ENCODE data around the gene DNAJB8.
A peak's percentile ranks its signal among the peaks of the same experiment; 100 is the strongest.

The DNAJB8 gene

DNA sequence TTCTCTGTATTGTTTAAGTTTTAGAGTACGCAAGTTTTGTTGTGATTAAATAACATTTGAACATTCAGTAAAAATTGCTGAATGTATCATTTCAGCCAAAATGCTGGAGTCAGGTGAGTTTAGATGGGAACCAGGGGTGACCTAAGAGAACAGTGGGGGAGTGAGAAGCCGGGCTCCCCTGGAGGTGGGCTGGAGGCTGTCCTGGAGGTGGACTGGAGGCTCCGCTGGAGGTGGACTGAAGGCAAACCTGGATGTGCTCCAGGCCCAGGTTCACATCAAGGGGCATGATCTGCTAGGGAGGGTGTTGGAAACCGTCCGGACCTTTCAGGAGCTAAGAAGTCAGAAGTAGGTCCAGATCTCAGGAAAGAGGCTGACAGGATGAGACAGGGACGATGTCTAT is 23.7 kb downstream of the DNAJB8 start:
- DNase-seq, result no peak

DNA sequence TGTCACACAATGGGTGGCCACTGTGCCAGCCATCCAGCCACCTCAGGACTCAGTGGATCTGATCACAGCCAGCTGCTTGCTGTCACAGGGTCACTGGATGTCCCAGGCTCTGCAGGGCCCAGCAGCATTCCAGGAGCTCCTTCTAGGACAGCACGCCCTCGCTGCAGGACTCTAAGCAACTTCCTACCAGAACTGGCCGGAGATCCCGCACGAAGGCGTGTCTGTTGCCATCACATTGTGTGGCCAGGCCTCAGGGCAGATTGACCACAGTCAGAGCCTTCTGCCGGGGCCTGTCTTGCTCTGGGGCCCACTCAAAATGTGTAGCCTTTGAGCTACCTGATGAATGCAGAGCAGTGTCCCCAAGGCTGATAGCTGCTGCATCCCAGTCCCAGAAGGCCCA is 24.6 kb downstream of the DNAJB8 start:
- DNase-seq, result no peak

GRCh38 chr3:128439226-128439625 is 27.5 kb downstream of the DNAJB8 start:
- DNase-seq, result no peak

- no peak for DNase-seq
Measured at GRCh38 chr3:128438488-128439072, 28.1 kb downstream of the DNAJB8 start.

GRCh38 chr3:128436214-128436613 is 30.5 kb downstream of the DNAJB8 start:
- DNase-seq, result no peak

GRCh38 chr3:128435561-128435960 is 31.1 kb downstream of the DNAJB8 start:
- DNase-seq, result no peak

DNA sequence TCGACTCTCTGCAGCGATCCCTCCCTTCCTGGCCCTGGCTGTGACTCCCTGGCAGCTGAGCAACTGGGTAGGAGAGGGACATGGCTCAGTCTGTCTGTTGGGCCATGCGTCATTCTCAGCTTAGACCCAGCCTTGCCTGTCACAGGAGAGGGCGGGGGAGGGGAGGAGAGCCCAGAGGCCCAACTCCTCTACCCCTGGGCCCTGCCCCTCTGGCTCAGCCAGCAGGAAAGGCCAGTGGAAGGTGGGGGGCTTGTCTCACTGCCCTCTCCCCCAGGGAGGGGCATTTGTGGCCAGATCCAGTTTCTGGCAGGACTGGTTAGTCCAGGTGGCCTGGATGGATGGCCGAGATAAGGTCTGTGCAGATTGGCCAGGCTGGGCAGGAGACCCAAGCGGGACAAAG is 31.6 kb downstream of the DNAJB8 start:
- no peak for DNase-seq

DNA sequence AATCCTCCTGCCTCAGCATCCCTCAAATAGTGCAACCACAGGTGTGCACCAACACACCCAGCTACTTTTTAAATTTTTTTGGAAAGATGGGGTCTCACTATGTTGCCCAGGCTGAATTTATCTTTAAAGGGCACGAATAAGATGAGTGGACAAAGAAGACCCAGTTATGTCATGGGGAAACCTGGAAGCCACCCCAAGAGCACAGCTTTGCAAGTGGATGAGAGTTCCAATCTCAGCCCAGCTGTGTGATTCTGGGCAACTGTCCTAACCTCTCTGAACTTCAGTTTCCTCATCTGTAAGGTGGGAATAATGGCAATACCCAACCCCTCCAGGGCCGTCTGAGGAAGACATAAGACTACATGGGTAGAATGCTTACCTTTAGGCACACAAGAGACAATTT is 32.2 kb downstream of the DNAJB8 start:
- DNase-seq, result no peak

DNA sequence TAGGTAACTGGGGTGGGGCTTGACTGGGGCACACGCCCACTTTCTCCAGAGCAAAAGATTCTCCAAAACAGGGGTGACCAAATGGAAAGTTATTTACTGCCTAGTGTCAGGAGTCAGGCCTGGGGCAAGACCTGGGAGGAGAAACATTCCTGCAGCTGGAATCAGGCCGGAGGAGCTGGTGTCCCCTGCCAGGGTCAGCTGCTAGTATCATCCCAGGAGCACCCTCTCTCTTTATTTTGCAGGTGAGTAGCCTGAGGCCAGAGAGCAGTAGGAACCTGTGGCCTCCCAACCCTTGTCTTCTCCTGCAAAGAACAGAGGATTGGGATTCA is 32.9 kb downstream of the DNAJB8 start:
- no peak for DNase-seq

- no peak for DNase-seq
Measured at GRCh38 chr3:128432971-128433836, 33.5 kb downstream of the DNAJB8 start.

DNA sequence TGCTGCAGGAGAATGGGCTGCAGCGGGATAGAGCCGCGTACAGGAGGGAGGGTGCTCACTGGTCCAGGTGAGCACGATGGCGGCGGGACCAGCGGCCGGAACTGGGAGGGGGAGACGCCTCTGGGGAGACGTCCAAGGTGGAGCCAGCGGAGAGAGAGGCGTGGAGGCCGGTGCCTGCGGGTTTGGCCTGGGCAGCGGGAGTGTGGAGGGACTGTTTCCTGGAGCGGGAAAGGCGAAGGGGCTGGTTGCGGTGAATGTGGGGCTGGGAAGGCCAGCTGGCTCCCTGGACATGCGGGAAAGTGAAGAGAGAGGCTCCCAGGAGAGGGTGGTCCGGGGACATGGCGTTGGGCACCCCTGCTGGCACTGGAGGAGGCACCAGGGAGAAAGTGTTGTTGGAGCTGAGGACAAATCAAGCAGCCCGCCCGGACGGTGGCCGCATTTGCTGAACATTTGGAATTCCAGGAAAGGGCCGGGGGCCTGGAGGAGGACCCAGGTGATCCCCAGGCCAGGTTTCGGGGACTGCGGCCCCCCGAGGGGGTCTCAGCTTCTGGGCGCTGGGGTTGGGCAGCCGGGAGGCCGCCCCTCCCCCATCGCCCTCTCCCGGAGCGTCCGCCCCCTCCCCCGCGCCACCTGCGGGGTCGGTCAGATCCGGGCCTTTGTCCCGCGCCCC is 34.3 kb downstream of the DNAJB8 start:
- DNase-seq, result no peak

- DNase-seq, result no peak
Measured at GRCh38 chr3:128431803-128432300, 34.8 kb downstream of the DNAJB8 start.

DNA sequence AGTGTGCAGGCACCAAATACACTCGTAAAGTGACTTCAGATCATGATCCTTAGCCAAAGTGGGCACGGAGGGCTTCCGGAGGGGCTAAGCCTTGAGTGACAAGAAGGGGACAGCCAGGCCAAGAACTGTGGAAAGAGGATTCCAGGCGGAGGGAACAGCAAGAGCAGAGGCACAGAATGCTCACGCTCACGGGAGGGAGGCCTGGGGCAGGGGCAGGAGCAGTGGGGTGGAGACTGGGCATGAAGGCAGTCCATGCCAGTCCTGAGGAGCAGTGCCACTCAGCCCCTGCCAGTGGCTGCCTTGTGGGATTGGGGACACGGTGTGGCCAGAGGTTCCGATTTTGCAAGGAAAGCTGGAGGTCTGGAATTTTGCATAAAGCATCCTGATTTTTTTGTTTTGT is 36.0 kb downstream of the DNAJB8 start:
- DNase-seq, result no peak

DNA sequence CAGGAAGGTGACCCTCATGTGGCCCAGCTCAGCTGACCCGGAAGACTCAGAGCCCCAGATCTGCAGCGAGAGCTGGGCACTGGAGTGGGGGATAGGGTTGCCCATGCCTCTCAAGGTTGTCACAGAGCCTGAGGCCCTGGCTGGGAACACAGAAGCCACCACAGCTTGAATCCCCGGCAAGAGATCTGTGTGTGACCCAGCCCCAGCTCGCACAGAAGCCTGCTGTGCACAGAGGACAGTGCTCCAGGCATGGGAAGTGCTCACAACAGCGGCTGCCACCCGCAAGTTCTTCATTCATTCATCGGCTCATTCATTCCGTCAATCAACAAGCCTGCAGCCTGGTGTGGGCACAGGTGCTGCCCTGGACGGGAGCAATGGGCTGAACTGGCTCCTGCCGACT is 36.4 kb downstream of the DNAJB8 start:
- no peak for DNase-seq

- no peak for DNase-seq
Measured at GRCh38 chr3:128429751-128430150, 36.9 kb downstream of the DNAJB8 start.

DNA sequence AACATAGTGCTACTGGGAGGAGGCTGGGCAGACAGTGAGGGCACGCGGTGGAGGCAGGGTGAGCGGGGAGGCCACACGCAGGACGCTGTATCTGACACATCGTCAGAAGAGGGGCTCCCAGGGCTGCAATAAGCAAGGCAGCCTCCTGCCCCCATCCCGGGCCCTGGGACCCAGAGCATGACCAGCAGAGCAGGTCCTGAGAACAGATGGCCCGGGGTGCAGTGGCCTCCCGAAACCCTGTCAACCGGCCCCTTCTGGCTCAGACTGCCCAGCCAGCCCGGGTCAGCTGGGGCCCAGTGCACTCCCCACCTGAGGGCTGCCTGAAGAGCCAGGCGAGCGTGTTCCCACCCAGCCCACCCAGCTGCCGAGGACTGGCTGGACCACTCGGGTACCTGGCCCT is 37.4 kb downstream of the DNAJB8 start:
- DNase-seq, result no peak

GRCh38 chr3:128427872-128428822 is 38.5 kb downstream of the DNAJB8 start:
- DNase-seq, result no peak

DNA sequence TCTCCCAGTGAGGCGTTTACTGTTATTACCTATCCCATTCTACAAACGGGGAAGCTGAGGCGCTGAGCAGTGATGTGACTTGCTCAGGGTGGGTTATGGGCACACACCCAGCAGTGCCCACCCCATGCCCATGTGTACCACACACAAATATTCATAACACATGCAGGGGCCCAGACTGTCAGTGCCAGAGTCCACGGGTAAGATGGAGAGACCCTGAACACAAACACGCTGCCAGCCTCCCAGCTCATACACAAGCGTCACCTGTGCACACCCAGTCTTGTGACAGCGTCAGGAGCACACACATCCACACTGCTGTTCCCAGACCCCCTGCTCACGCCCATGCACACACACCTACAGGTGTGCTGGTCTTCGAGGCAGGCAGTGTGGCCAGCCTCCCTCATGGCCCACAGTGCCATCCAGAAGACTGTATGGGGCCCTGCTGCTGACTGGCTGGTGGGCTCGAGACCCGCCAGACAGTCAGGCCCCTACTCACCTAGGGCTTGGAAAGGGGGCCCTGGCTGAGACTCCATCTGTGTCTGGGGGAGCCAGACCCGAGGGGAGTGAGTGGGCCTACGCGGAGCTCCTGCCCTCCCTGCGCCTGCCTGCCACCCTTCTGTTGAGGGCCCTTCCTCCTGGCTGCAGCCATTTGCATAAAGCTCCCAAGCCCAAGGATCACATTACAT is 39.4 kb downstream of the DNAJB8 start:
- no peak for DNase-seq

- DNase-seq, result peak in 1 of 2 donors; percentile 7
Measured at GRCh38 chr3:128426128-128426921, 40.4 kb downstream of the DNAJB8 start.

GRCh38 chr3:128425846-128426127 is 40.9 kb downstream of the DNAJB8 start:
- no peak for DNase-seq

GRCh38 chr3:128425142-128425845 is 41.4 kb downstream of the DNAJB8 start:
- DNase-seq, result no peak

Data from hippocampal formation (tissue), 2 donors.